HepG2 (cell line): ENCODE results near the gene FAAP20.

Source experiments
- EP300 ChIP-seq, 3 experiments: sonication (generic) in 1 of 3; formaldehyde crosslinking in 1 of 3; IDR thresholded peaks; 2 replicates each; pipeline versions ENCODE4 v1.5.1 to v1.6.1; 2011 to 2020; ENCODE audit warnings: low read depth in 2 of 3, low read length in 2 of 3, borderline replicate concordance in 1 of 3, improper control_type of control experiment in 1 of 3, mild to moderate bottlenecking in 1 of 3, missing genetic modification reagents in 1 of 3, moderate library complexity in 1 of 3
- NCOR1 ChIP-seq: fragments of 200-600 bp; sonication (generic); IDR thresholded peaks from 2 replicates; pipeline ENCODE4 v1.7.0; 2017; ENCODE audit warnings: antibody characterized with exemption, low read length, borderline replicate concordance
- PREB ChIP-seq: sonication (generic); formaldehyde crosslinking; IDR thresholded peaks from 2 replicates; pipeline ENCODE4 v1.4.0; 2020; ENCODE audit warnings: missing genetic modification reagents
- RFX5 ChIP-seq: IDR thresholded peaks from 2 replicates; pipeline ENCODE4 v1.6.1; 2011; ENCODE audit warnings: low read depth, low read length, improper control_type of control experiment
- TARDBP ChIP-seq: sonication (generic); formaldehyde crosslinking; IDR thresholded peaks from 2 replicates; pipeline ENCODE4 v1.8.0; 2022; ENCODE audit warnings: mild to moderate bottlenecking, missing genetic modification reagents
- ZFP37 ChIP-seq: sonication (generic); formaldehyde crosslinking; IDR thresholded peaks from 2 replicates; pipeline ENCODE4 v1.4.0; 2020; ENCODE audit warnings: missing genetic modification reagents, borderline replicate concordance
- TF ChIP-seq, protein P1 (sequence below): sonication (generic); formaldehyde crosslinking; IDR thresholded peaks from 2 replicates; pipeline ENCODE4 v1.8.0; 2022; ENCODE audit warnings: missing genetic modification reagents, mild to moderate bottlenecking, borderline replicate concordance
- TF ChIP-seq, protein P2 (sequence below): sonication (generic); formaldehyde crosslinking; IDR thresholded peaks from 2 replicates; pipeline ENCODE4 v1.5.0; 2020; ENCODE audit warnings: mild to moderate bottlenecking, missing genetic modification reagents, moderate library complexity

GRCh38 chr1:2182376-2182775 lies 12.2 kb downstream of the FAAP20 start:
- TF ChIP-seq, protein P1, sequence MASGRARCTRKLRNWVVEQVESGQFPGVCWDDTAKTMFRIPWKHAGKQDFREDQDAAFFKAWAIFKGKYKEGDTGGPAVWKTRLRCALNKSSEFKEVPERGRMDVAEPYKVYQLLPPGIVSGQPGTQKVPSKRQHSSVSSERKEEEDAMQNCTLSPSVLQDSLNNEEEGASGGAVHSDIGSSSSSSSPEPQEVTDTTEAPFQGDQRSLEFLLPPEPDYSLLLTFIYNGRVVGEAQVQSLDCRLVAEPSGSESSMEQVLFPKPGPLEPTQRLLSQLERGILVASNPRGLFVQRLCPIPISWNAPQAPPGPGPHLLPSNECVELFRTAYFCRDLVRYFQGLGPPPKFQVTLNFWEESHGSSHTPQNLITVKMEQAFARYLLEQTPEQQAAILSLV (CRISPR knock-in tag): no peak
- TF ChIP-seq PREB (CRISPR knock-in tag) (no peak), RFX5 (no peak), ZFP37 (CRISPR knock-in tag) (no peak), NCOR1 (no peak), TARDBP (CRISPR knock-in tag) (no peak), EP300 (IDR thresholded peaks at IDR 0.05; ENCODE audit: low read depth in 2 of 2, low read length in 2 of 2) (no peak), EP300 (CRISPR knock-in tag; IDR thresholded peaks at IDR 0.05; ENCODE audit: borderline replicate concordance) (no peak)
- TF ChIP-seq, protein P2, sequence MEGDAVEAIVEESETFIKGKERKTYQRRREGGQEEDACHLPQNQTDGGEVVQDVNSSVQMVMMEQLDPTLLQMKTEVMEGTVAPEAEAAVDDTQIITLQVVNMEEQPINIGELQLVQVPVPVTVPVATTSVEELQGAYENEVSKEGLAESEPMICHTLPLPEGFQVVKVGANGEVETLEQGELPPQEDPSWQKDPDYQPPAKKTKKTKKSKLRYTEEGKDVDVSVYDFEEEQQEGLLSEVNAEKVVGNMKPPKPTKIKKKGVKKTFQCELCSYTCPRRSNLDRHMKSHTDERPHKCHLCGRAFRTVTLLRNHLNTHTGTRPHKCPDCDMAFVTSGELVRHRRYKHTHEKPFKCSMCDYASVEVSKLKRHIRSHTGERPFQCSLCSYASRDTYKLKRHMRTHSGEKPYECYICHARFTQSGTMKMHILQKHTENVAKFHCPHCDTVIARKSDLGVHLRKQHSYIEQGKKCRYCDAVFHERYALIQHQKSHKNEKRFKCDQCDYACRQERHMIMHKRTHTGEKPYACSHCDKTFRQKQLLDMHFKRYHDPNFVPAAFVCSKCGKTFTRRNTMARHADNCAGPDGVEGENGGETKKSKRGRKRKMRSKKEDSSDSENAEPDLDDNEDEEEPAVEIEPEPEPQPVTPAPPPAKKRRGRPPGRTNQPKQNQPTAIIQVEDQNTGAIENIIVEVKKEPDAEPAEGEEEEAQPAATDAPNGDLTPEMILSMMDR (CRISPR knock-in tag): no peak
